ENCODE data around the gene PKHD1. TPM values are rescaled to one million over a fixed set of nuclear protein-coding genes. Genes with fewer than 3 reads are reported as not detected.

The PKHD1 gene
- total RNA-seq, 1 experiment from 2014 or later = 0.43 TPM

- no TSS peak for BruUV-seq (replicated peaks)
- CTCF ChIA-PET = no interaction called here
- no peaks in the 10 kb centered on the region for H3K9me3 ChIP-seq (ENCODE audit: low read depth, low read length, poor library complexity, severe bottlenecking)
Observed at GRCh38 chr6:51657491-51657890, 429.9 kb downstream of the PKHD1 start.

GRCh38 chr6:51655517-51655916 lies 431.9 kb downstream of the PKHD1 start:
- CTCF ChIA-PET = no interaction called here
- intact Hi-C loops (cut with micrococcal nuclease; ENCODE audit: unreplicated experiment) = no loop called here
- H3K9me3 ChIP-seq (ENCODE audit: low read depth, low read length, poor library complexity, severe bottlenecking) = no peaks in the 10 kb centered on the region
- no peak overlapping the region for H3K4me3 ChIP-seq (ENCODE audit: low read depth, low read length, poor library complexity, severe bottlenecking)
- BruUV-seq (replicated peaks) = no TSS peak
- POLR2A ChIA-PET (ENCODE audit: low non-redundant PET) = no interaction called here
- no peak for DNase-seq (ENCODE audit: low spot score)
- TF ChIP-seq EZH2 (IDR thresholded peaks at IDR 0.05; ENCODE audit: borderline replicate concordance, low read depth, low read length, poor library complexity, severe bottlenecking) (no peak), CTCF (conservative IDR thresholded peaks at IDR 0.05; ENCODE audit: low read depth, low read length) (no peak)
- no peaks in the 10 kb centered on the region for H3K36me3 ChIP-seq (ENCODE audit: insufficient read depth, low read length, poor library complexity, severe bottlenecking)
- H3K27me3 ChIP-seq (replicated peaks; ENCODE audit: insufficient read depth, low read depth, low read length, poor library complexity) = peaks cover 5% of the 10 kb centered on the region
- no peaks in the 10 kb centered on the region for H3K4me1 ChIP-seq (ENCODE audit: insufficient read depth, low read length, poor library complexity, severe bottlenecking)
- no peak overlapping the region for H3K27ac ChIP-seq (ENCODE audit: low read depth, low read length, poor library complexity, severe bottlenecking)

More at GRCh38 chr6:51657491-51657890, 429.9 kb downstream of the PKHD1 start:
- Histone ChIP-seq H3K4me1 (ENCODE audit: insufficient read depth, low read length, poor library complexity, severe bottlenecking) (no peaks in the 10 kb centered on the region), H3K36me3 (ENCODE audit: insufficient read depth, low read length, poor library complexity, severe bottlenecking) (no peaks in the 10 kb centered on the region), H3K27me3 (replicated peaks; ENCODE audit: insufficient read depth, low read depth, low read length, poor library complexity) (peaks cover 9% of the 10 kb centered on the region), H3K4me3 (ENCODE audit: low read depth, low read length, poor library complexity, severe bottlenecking) (no peak overlapping the region), H3K27ac (ENCODE audit: low read depth, low read length, poor library complexity, severe bottlenecking) (no peak overlapping the region)
- intact Hi-C loops (cut with micrococcal nuclease; ENCODE audit: unreplicated experiment) = no loop called here
- DNase-seq (ENCODE audit: low spot score) = no peak
- POLR2A ChIA-PET (ENCODE audit: low non-redundant PET) = no interaction called here
- TF ChIP-seq EZH2 (IDR thresholded peaks at IDR 0.05; ENCODE audit: borderline replicate concordance, low read depth, low read length, poor library complexity, severe bottlenecking) (no peak), CTCF (conservative IDR thresholded peaks at IDR 0.05; ENCODE audit: low read depth, low read length) (no peak)

GRCh38 chr6:51654647-51655046 lies 432.8 kb downstream of the PKHD1 start:
- no peak for DNase-seq (ENCODE audit: low spot score)
- CTCF ChIA-PET = interaction anchor here (0.6 kb wide), 1 partner anchor 350 kb away, joined by 5 read pairs; no protein-coding TSS in a partner anchor
- peaks cover 5% of the 10 kb centered on the region for H3K27me3 ChIP-seq (replicated peaks; ENCODE audit: insufficient read depth, low read depth, low read length, poor library complexity)
- no peaks in the 10 kb centered on the region for H3K9me3 ChIP-seq (ENCODE audit: low read depth, low read length, poor library complexity, severe bottlenecking)
- BruUV-seq (replicated peaks) = no TSS peak
- no peaks in the 10 kb centered on the region for H3K4me1 ChIP-seq (ENCODE audit: insufficient read depth, low read length, poor library complexity, severe bottlenecking)
- TF ChIP-seq EZH2 (IDR thresholded peaks at IDR 0.05; ENCODE audit: borderline replicate concordance, low read depth, low read length, poor library complexity, severe bottlenecking) (no peak), CTCF (conservative IDR thresholded peaks at IDR 0.05; ENCODE audit: low read depth, low read length) (no peak)
- POLR2A ChIA-PET (ENCODE audit: low non-redundant PET) = no interaction called here
- no peak overlapping the region for H3K4me3 ChIP-seq (ENCODE audit: low read depth, low read length, poor library complexity, severe bottlenecking)
- intact Hi-C loops (cut with micrococcal nuclease; ENCODE audit: unreplicated experiment) = no loop called here
- H3K36me3 ChIP-seq (ENCODE audit: insufficient read depth, low read length, poor library complexity, severe bottlenecking) = no peaks in the 10 kb centered on the region
- no peak overlapping the region for H3K27ac ChIP-seq (ENCODE audit: low read depth, low read length, poor library complexity, severe bottlenecking)
